ENCODE measurements around the gene C1orf210.

DNA sequence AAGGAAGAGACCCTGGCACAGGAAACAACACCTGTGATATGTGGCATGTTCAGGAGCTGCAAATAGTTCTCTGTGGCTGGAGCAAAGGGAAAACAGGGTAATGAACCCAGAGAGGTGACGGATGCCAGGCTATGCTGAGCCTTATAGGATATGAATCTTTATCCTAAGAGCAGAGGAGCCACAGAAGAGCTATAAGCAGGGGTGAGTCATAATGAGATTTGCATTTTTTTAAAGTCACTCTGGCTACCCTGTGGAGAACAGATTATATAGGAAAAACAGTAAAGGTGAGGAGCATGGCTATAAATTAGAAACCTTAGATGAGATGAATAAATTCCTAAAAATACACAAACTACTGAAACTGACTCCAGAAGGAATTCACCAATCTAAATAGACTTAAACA, 39.4 kb upstream of the C1orf210 start:
- TF ChIP-seq POLR2A (IDR thresholded peaks at IDR 0.05) = no peak
- TF ChIP-seq, protein P1, sequence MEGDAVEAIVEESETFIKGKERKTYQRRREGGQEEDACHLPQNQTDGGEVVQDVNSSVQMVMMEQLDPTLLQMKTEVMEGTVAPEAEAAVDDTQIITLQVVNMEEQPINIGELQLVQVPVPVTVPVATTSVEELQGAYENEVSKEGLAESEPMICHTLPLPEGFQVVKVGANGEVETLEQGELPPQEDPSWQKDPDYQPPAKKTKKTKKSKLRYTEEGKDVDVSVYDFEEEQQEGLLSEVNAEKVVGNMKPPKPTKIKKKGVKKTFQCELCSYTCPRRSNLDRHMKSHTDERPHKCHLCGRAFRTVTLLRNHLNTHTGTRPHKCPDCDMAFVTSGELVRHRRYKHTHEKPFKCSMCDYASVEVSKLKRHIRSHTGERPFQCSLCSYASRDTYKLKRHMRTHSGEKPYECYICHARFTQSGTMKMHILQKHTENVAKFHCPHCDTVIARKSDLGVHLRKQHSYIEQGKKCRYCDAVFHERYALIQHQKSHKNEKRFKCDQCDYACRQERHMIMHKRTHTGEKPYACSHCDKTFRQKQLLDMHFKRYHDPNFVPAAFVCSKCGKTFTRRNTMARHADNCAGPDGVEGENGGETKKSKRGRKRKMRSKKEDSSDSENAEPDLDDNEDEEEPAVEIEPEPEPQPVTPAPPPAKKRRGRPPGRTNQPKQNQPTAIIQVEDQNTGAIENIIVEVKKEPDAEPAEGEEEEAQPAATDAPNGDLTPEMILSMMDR (IDR thresholded peaks at IDR 0.05) = no peak
- no peak for TF ChIP-seq EP300 (IDR thresholded peaks at IDR 0.05)

Measured in suprapubic skin (tissue), 3 donors.